SH-SY5Y (cell line): ENCODE results near the gene CCDC116.

ENCODE experiments used
- GATA2 ChIP-seq: IDR thresholded peaks from 2 replicates; pipeline ENCODE4 v1.6.1; 2011; ENCODE audit warnings: mild to moderate bottlenecking, low read depth, low read length
- GATA3 ChIP-seq: IDR thresholded peaks from 2 replicates; pipeline ENCODE4 v1.6.1; 2011; ENCODE audit warnings: low read depth, mild to moderate bottlenecking, low read length, moderate library complexity

DNA sequence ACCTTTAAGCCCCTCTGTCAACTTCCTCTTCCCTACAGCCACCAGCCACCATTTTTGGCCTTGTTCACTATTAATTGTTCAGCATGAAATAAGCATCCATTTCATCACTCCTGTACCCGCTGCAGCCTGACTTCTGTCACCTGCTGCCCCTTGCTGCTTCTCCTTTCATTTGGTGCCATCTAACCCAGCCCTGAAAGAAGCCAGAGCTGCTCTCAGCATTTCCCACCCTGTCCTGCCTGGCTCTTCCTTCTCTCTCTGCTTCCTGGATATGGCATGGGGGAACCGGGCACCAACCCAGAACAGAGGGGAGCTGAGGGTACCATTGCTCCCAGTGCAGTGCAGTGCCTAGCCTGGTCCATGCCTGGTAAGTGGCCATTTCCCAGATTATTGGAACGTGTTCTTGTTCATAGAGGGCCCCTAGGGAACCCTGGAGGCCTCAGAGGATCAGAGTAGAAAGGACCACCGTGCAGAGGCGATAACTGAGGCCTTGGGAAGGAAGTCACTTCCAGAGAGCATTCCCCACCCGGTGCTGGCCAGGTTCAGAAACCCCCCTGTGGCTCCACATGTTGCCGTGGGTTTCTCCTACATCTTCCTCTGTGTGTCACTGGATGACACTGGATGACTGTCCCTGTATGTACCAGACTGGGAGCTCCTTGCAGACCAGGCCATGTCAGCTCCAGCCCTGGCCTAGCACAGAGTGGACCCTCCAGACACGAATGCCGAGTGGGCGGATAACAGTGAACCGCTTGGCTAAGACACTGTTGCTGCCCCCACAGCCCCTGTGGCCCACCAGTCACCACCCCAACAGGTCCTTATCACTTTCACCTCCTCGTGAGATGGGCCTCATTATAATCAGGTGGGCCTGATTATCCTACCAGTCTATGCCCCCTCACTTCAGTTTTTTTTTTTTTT, 7.4 kb upstream of the CCDC116 start:
- TF ChIP-seq GATA2 (no peak), GATA3 (no peak)
